Type B pancreatic cell (in vitro differentiated cells): ENCODE data around the gene MAP2K5. TPM values are rescaled to one million over a fixed set of nuclear protein-coding genes. Genes with fewer than 3 reads are reported as not detected.

ENCODE experiments used
- DNase-seq: peaks from one replicate; pipeline ENCODE4 v3.0.0; 2021; ENCODE audit warnings: mixed read lengths; ENCODE audit not compliant: unreplicated experiment; ENCODE audit errors: extremely low spot score
- H3K27ac Mint-ChIP-seq: 2 replicates; pipeline ENCODE4 v1.8.0; 2021; ENCODE audit warnings: mild to moderate bottlenecking, mixed read lengths
- H3K27me3 Mint-ChIP-seq: 2 replicates; pipeline ENCODE4 v1.8.0; 2021; ENCODE audit warnings: mixed read lengths
- H3K36me3 Mint-ChIP-seq: 2 replicates; pipeline ENCODE4 v1.8.0; 2021; ENCODE audit warnings: mixed read lengths
- H3K4me1 Mint-ChIP-seq: one replicate; pipeline ENCODE4 v1.8.0; 2021; ENCODE audit warnings: mixed read lengths; ENCODE audit not compliant: unreplicated experiment
- H3K4me3 Mint-ChIP-seq: 2 replicates; pipeline ENCODE4 v1.8.0; 2021; ENCODE audit warnings: mild to moderate bottlenecking, mixed read lengths
- H3K9me3 Mint-ChIP-seq: 2 replicates; pipeline ENCODE4 v1.8.0; 2021; ENCODE audit warnings: mixed read lengths
- CTCF ChIP-seq: fragments of 200-600 bp; sonication (generic); conservative IDR thresholded peaks from 2 replicates; pipeline ENCODE4 v1.5.0; 2021; ENCODE audit warnings: antibody characterized with exemption, mild to moderate bottlenecking
- total RNA-seq: library from RNA; stranded (reverse); gene quantifications from 2 replicates; pipeline ENCODE4 v1.2.1, GENCODE V29; 2021; ENCODE audit warnings: low replicate concordance

Gene MAP2K5
- total RNA-seq, 1 donor from 2014 or later: 21.8 TPM

- Mint-ChIP-seq H3K27ac (no peak overlapping the region), H3K4me3 (no peak overlapping the region), H3K4me1 (peaks cover 36% of the 10 kb centered on the region), H3K9me3 (peaks cover 4% of the 10 kb centered on the region), H3K27me3 (peaks cover 8% of the 10 kb centered on the region), H3K36me3 (peaks cover 5% of the 10 kb centered on the region)
- DNase-seq: no peak
- TF ChIP-seq CTCF: no peak
Measured at GRCh38 chr15:67720556-67721175, 178.2 kb downstream of the MAP2K5 start.

DNA sequence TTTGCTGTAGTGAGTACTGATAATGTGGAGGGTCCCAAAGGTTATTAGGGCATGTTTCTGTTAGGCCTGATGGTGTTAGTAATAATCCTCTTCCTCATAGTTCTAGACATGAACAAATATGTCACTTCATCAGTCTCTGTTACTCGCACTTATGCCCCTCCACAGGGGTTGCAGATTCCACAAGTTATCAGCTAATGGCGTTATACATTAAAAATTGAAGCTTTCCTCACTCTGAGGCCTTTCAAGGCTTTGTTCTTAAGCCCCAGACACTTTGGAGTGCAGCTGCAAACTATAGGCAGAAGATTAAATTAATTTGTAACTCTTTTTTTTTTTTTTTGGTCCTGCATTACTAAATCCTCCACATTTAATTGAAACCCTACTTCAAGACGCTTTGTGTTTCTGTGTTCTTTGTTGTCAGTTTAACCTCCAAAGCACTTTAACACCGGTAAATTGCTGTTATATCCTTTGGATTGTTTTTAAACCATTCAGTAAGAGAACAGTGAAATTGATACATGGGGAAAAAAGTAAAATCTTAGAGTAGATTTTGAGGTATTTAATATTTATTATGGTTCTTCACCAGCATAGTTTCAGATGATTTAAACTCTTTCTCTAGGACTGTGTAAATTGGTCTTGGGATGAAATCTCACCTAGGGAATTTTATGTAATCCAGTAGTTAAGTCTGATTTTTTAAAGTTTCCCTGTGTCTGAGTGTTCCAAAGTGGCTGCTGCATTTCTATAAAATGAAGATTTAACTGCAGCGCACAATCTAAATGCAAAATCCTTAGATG is 179.7 kb downstream of the MAP2K5 start:
- Mint-ChIP-seq H3K27me3 (peaks cover 6% of the 10 kb centered on the region), H3K4me1 (peaks cover 29% of the 10 kb centered on the region), H3K9me3 (peaks cover 4% of the 10 kb centered on the region), H3K27ac (no peak overlapping the region), H3K4me3 (no peak overlapping the region), H3K36me3 (peaks cover 6% of the 10 kb centered on the region)
- TF ChIP-seq CTCF: no peak
- no peak for DNase-seq

- no peak for DNase-seq
- H3K9me3 Mint-ChIP-seq: no peaks in the 10 kb centered on the region
- no peak overlapping the region for H3K27ac Mint-ChIP-seq
- peaks cover 6% of the 10 kb centered on the region for H3K27me3 Mint-ChIP-seq
- peaks cover 6% of the 10 kb centered on the region for H3K36me3 Mint-ChIP-seq
- peaks cover 29% of the 10 kb centered on the region for H3K4me1 Mint-ChIP-seq
- H3K4me3 Mint-ChIP-seq: no peak overlapping the region
- TF ChIP-seq CTCF: no peak
Measured at GRCh38 chr15:67723294-67724024, 181.0 kb downstream of the MAP2K5 start.

DNA sequence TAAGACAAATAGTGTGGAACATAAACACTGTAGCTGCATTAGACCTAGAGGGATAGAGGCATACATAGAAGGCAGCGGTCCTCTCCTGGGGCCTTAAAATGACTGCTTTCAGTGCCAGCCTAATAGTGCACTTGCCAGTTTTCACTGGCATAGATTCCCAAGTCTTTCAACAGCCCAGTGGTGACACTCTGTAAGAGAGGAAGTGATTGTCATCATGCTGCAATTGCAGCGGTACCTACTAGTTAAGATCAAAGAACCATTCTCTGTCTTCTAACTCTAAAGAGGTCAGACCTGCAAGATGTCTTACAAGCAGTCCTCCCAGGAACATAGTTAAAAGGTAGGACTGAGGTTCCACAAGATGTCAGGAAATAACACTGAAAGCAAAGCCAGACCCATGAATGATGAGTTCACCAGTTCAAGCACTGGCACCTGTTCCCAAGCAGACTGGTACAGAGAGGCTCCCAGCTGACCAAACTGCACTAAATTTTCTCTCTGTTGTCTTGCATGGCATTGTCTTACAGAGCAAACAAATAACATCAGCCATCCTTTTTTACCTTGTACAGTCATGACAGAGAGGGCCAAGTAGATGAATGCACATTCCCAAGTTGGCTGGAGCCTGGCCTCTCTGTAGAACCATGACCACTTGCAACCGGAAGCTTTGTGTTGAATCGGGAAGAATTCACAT is 182.3 kb downstream of the MAP2K5 start:
- Mint-ChIP-seq H3K27ac (no peak overlapping the region), H3K36me3 (peaks cover 6% of the 10 kb centered on the region), H3K4me3 (no peak overlapping the region), H3K27me3 (peaks cover 5% of the 10 kb centered on the region), H3K4me1 (peaks cover 31% of the 10 kb centered on the region), H3K9me3 (no peaks in the 10 kb centered on the region)
- no peak for TF ChIP-seq CTCF
- DNase-seq: no peak

DNA sequence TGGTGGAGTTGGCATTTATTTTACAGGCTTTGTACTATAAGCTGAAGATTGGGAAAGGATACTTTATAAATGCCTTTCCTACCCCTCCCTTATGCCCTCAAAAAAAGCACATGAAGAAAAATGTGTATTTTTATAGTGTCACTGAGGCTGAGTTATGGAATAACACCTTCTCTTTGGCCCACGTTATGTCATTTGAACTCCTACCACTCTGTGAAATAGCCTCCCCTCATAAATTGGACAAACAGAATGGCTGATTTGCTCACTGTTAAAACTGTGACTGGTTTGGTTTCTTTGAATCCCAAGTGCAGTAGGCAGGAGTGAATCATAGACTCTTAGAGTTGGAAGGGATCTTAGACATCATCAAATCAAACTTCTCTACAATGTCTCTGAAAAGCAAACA is 187.6 kb downstream of the MAP2K5 start:
- H3K36me3 Mint-ChIP-seq: peaks cover 6% of the 10 kb centered on the region
- no peaks in the 10 kb centered on the region for H3K9me3 Mint-ChIP-seq
- peaks cover 29% of the 10 kb centered on the region for H3K4me1 Mint-ChIP-seq
- TF ChIP-seq CTCF: no peak
- peaks cover 16% of the 10 kb centered on the region for H3K27me3 Mint-ChIP-seq
- no peak overlapping the region for H3K4me3 Mint-ChIP-seq
- DNase-seq: no peak
- no peak overlapping the region for H3K27ac Mint-ChIP-seq
